HepG2 (cell line): ENCODE measurements around the gene ATP5F1A. TPM values are rescaled to one million over a fixed set of nuclear protein-coding genes. Genes with fewer than 3 reads are reported as not detected.

ENCODE experiments used
- CBFB ChIP-seq: sonication (generic); formaldehyde crosslinking; IDR thresholded peaks from 2 replicates; pipeline ENCODE4 v1.4.0; 2020; ENCODE audit warnings: missing genetic modification reagents
- DNMT3B ChIP-seq: conservative IDR thresholded peaks from 2 replicates; pipeline ENCODE4 v1.6.1; 2016; ENCODE audit warnings: missing biosample characterization, control low read depth
- EEA1 ChIP-seq: sonication (generic); formaldehyde crosslinking; IDR thresholded peaks from 2 replicates; pipeline ENCODE4 v1.5.1; 2020; ENCODE audit warnings: mild to moderate bottlenecking, missing genetic modification reagents, borderline replicate concordance
- GLI4 ChIP-seq: sonication (generic); formaldehyde crosslinking; IDR thresholded peaks from 2 replicates; pipeline ENCODE4 v1.5.1; 2020; ENCODE audit warnings: missing genetic modification reagents, mild to moderate bottlenecking, moderate library complexity, borderline replicate concordance
- HCFC1 ChIP-seq: fragments of 150-350 bp; IDR thresholded peaks from 2 replicates; pipeline ENCODE4 v1.6.1; 2014; ENCODE audit warnings: low read depth, low read length
- HNRNPUL1 ChIP-seq: fragments of 200-400 bp; formaldehyde crosslinking; IDR thresholded peaks from 2 replicates; pipeline ENCODE4 v1.6.1; 2017; ENCODE audit warnings: low read depth, mild to moderate bottlenecking, low read length, moderate library complexity
- JUND ChIP-seq: sonication (generic); formaldehyde crosslinking; IDR thresholded peaks from 2 replicates; pipeline ENCODE4 v1.8.0; 2022; ENCODE audit warnings: mild to moderate bottlenecking, missing genetic modification reagents
- MBNL3 ChIP-seq: fragments of 250-450 bp; sonication (Bioruptor Pico); conservative IDR thresholded peaks from 2 replicates; pipeline ENCODE4 v1.8.0; 2022; ENCODE audit warnings: mild to moderate bottlenecking, inconsistent platforms
- MED8 ChIP-seq: sonication (generic); formaldehyde crosslinking; IDR thresholded peaks from 2 replicates; pipeline ENCODE4 v1.8.1; 2023; ENCODE audit warnings: mild to moderate bottlenecking, missing genetic modification reagents; ENCODE audit not compliant: insufficient replicate concordance
- POGZ ChIP-seq: sonication (generic); formaldehyde crosslinking; IDR thresholded peaks from 2 replicates; pipeline ENCODE4 v1.4.0; 2020; ENCODE audit warnings: mild to moderate bottlenecking, missing genetic modification reagents
- REPIN1 ChIP-seq: sonication (generic); formaldehyde crosslinking; IDR thresholded peaks from 2 replicates; pipeline ENCODE4 v1.8.0; 2022; ENCODE audit warnings: missing genetic modification reagents, low read depth, mild to moderate bottlenecking, borderline replicate concordance
- RFXANK ChIP-seq: IDR thresholded peaks from 2 replicates; pipeline ENCODE4 v1.6.1; 2016
- XBP1 ChIP-seq: sonication (generic); formaldehyde crosslinking; IDR thresholded peaks from 2 replicates; pipeline ENCODE4 v1.5.0; 2020; ENCODE audit warnings: missing genetic modification reagents
- ZBTB8A ChIP-seq: sonication (generic); formaldehyde crosslinking; IDR thresholded peaks from 2 replicates; pipeline ENCODE4 v1.4.0; 2020; ENCODE audit warnings: mild to moderate bottlenecking, low read depth, missing genetic modification reagents, borderline replicate concordance
- ZNF205 ChIP-seq: IDR thresholded peaks from 2 replicates; pipeline ENCODE4 v1.6.1; 2018; ENCODE audit warnings: missing biosample characterization, missing genetic modification reagents
- ZNF292 ChIP-seq: sonication (generic); formaldehyde crosslinking; IDR thresholded peaks from 2 replicates; pipeline ENCODE4 v1.8.1; 2022; ENCODE audit warnings: mild to moderate bottlenecking, low read depth, missing genetic modification reagents, borderline replicate concordance
- ZNF343 ChIP-seq: sonication (generic); formaldehyde crosslinking; IDR thresholded peaks from 2 replicates; pipeline ENCODE4 v1.4.0; 2020; ENCODE audit warnings: mild to moderate bottlenecking, missing genetic modification reagents
- ZNF598 ChIP-seq: sonication (generic); formaldehyde crosslinking; IDR thresholded peaks from 2 replicates; pipeline ENCODE4 v1.5.1; 2020; ENCODE audit warnings: mild to moderate bottlenecking, missing genetic modification reagents, borderline replicate concordance
- ZNF615 ChIP-seq: sonication (generic); formaldehyde crosslinking; IDR thresholded peaks from 2 replicates; pipeline ENCODE4 v1.5.0; 2020; ENCODE audit warnings: mild to moderate bottlenecking, missing genetic modification reagents, borderline replicate concordance
- polyA plus RNA-seq, 8 experiments: library from polyadenylated mRNA; depleted of rRNA in 3 of 8; stranded (reverse) in 7 of 8; unstranded in 1 of 8; fragments of >200 nt; fragmentation: Illumina TruSeq in 4 of 8; extraction: Trizol in 4 of 8; gene quantifications; 2 replicates each; pipeline versions ENCODE4 v1.2.1 to v1.2.3, GENCODE V29; 2011 to 2016; ENCODE audit warnings: low read depth in 4 of 8, missing spikeins in 1 of 8, mixed read lengths in 1 of 8; ENCODE audit not compliant: insufficient read depth in 1 of 8
- total RNA-seq, 5 experiments: library from RNA; depleted of rRNA; stranded (reverse); fragments of >200 nt; fragmentation: Illumina TruSeq; extraction: Trizol; gene quantifications; 2 replicates each; pipeline ENCODE4 v1.2.3, GENCODE V29; 2016; ENCODE audit warnings: low read depth in 1 of 5
- TF ChIP-seq, protein P1 (sequence below): sonication (generic); formaldehyde crosslinking; IDR thresholded peaks from 2 replicates; pipeline ENCODE4 v1.5.1; 2020; ENCODE audit warnings: mild to moderate bottlenecking, missing genetic modification reagents, moderate library complexity
- TF ChIP-seq, protein P2 (sequence below): sonication (generic); formaldehyde crosslinking; IDR thresholded peaks from 2 replicates; pipeline ENCODE4 v1.8.0; 2022; ENCODE audit warnings: missing genetic modification reagents, low read depth, mild to moderate bottlenecking, borderline replicate concordance
- TF ChIP-seq, protein P3 (sequence below): IDR thresholded peaks from 2 replicates; pipeline ENCODE4 v1.6.1; 2016; ENCODE audit warnings: low read depth, borderline replicate concordance
- TF ChIP-seq, protein P4 (sequence below): sonication (generic); formaldehyde crosslinking; conservative IDR thresholded peaks from 2 replicates; pipeline ENCODE4 v1.4.0; 2020; ENCODE audit warnings: missing genetic modification reagents
- TF ChIP-seq, protein P5 (sequence below): sonication (generic); formaldehyde crosslinking; IDR thresholded peaks from 2 replicates; pipeline ENCODE4 v1.5.0; 2020; ENCODE audit warnings: mild to moderate bottlenecking, missing genetic modification reagents

Gene ATP5F1A
- total and polyA plus RNA-seq, 2 of the 13 experiments (the other 11 are each of a cell fraction or from before 2014, with no cell fraction given), result 459 to 922 TPM

DNA sequence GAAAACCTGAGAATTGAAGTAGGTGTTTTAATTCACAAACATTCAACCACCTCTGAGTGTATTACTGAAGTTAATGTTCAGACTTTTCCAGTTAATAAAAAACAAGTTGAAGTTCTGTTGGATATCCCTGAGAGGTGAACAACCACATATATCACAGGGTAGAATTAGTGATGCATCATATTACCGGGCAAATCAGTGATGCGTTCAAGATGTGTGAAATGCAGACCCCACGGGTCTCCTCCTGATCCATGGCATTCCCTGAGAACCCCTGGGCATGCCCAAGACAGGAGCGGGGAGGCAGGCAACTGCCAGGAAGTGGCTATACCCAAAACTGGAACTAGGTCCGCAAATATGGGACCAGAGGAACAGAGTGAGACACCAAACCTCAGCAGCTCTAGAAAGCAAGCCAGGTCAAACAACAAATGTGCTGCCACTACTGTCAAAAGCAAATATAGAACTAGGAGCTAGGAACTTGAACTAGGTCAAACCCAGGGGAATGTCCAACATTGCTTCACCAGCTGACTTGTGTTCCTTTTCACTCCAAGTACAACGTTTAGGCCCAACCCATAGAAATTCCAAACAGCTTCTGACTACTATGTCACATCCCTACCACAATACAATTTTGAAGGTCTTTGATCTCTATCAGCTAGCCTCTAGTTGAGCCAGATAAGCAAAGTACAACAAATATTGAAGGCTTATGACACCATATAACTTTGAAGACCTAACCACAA is 46.2 kb downstream of the ATP5F1A start (continued):
- TF ChIP-seq ZNF205 (CRISPR knock-in tag) (0 out of 2 replicates have a peak, but pooled peaks have one; percentile 29), CBFB (CRISPR knock-in tag) (peak; percentile 98), EEA1 (no peak), ZNF615 (CRISPR knock-in tag) (no peak), HCFC1 (no peak), MED8 (CRISPR knock-in tag) (no peak), ZNF343 (CRISPR knock-in tag) (no peak), GLI4 (CRISPR knock-in tag) (no peak), ZNF292 (CRISPR knock-in tag) (no peak), POGZ (CRISPR knock-in tag) (peak; percentile 57; the same call in 1 of the 2 replicates), ZBTB8A (no peak), JUND (no peak), RFXANK (CRISPR knock-in tag) (no peak), DNMT3B (CRISPR knock-in tag) (no peak), XBP1 (CRISPR knock-in tag) (no peak), MBNL3 (CRISPR knock-in tag) (no peak), REPIN1 (no peak; the same call in 1 of the 2 replicates), HNRNPUL1 (no peak), ZNF598 (CRISPR knock-in tag) (no peak)
- TF ChIP-seq, protein P1, sequence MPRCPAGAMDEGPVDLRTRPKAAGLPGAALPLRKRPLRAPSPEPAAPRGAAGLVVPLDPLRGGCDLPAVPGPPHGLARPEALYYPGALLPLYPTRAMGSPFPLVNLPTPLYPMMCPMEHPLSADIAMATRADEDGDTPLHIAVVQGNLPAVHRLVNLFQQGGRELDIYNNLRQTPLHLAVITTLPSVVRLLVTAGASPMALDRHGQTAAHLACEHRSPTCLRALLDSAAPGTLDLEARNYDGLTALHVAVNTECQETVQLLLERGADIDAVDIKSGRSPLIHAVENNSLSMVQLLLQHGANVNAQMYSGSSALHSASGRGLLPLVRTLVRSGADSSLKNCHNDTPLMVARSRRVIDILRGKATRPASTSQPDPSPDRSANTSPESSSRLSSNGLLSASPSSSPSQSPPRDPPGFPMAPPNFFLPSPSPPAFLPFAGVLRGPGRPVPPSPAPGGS (CRISPR knock-in tag), result no peak
- TF ChIP-seq, protein P2, sequence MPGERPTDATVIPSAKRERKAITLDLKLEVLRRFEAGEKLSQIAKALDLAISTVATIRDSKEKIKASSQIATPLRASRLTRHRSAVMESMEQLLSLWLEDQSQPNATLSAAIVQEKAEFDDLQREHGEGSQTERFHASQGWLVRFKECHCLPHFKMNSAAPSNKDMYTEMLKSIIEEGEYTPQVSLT (CRISPR knock-in tag), result no peak
- TF ChIP-seq, protein P3, sequence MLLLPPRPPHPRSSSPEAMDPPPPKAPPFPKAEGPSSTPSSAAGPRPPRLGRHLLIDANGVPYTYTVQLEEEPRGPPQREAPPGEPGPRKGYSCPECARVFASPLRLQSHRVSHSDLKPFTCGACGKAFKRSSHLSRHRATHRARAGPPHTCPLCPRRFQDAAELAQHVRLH (CRISPR knock-in tag), result no peak
- TF ChIP-seq, protein P4, sequence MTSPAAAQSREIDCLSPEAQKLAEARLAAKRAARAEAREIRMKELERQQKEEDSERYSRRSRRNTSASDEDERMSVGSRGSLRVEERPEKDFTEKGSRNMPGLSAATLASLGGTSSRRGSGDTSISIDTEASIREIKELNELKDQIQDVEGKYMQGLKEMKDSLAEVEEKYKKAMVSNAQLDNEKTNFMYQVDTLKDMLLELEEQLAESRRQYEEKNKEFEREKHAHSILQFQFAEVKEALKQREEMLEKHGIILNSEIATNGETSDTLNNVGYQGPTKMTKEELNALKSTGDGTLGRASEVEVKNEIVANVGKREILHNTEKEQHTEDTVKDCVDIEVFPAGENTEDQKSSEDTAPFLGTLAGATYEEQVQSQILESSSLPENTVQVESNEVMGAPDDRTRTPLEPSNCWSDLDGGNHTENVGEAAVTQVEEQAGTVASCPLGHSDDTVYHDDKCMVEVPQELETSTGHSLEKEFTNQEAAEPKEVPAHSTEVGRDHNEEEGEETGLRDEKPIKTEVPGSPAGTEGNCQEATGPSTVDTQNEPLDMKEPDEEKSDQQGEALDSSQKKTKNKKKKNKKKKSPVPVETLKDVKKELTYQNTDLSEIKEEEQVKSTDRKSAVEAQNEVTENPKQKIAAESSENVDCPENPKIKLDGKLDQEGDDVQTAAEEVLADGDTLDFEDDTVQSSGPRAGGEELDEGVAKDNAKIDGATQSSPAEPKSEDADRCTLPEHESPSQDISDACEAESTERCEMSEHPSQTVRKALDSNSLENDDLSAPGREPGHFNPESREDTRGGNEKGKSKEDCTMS (CRISPR knock-in tag), result no peak
- TF ChIP-seq, protein P5, sequence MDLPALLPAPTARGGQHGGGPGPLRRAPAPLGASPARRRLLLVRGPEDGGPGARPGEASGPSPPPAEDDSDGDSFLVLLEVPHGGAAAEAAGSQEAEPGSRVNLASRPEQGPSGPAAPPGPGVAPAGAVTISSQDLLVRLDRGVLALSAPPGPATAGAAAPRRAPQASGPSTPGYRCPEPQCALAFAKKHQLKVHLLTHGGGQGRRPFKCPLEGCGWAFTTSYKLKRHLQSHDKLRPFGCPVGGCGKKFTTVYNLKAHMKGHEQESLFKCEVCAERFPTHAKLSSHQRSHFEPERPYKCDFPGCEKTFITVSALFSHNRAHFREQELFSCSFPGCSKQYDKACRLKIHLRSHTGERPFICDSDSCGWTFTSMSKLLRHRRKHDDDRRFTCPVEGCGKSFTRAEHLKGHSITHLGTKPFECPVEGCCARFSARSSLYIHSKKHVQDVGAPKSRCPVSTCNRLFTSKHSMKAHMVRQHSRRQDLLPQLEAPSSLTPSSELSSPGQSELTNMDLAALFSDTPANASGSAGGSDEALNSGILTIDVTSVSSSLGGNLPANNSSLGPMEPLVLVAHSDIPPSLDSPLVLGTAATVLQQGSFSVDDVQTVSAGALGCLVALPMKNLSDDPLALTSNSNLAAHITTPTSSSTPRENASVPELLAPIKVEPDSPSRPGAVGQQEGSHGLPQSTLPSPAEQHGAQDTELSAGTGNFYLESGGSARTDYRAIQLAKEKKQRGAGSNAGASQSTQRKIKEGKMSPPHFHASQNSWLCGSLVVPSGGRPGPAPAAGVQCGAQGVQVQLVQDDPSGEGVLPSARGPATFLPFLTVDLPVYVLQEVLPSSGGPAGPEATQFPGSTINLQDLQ, result no peak
